Measurements from ENCODE around the gene UQCC5. TPM values are rescaled to one million over a fixed set of nuclear protein-coding genes. Genes with fewer than 3 reads are reported as not detected.

The UQCC5 gene
- total RNA-seq, 1 donor from 2014 or later, result 13.7 TPM

- H3K4me3 Mint-ChIP-seq (ENCODE audit: unreplicated experiment), result no peak overlapping the region
- no peaks in the 10 kb centered on the region for H3K27me3 Mint-ChIP-seq (ENCODE audit: low read depth)
- TF ChIP-seq CTCF (IDR thresholded peaks at IDR 0.05), result no peak
- peaks cover 15% of the 10 kb centered on the region for H3K4me1 Mint-ChIP-seq (ENCODE audit: low read depth)
- peaks cover 3% of the 10 kb centered on the region for H3K9me3 Mint-ChIP-seq (ENCODE audit: low read depth)
- H3K36me3 Mint-ChIP-seq (ENCODE audit: low read depth), result peaks cover 40% of the 10 kb centered on the region
- peak overlapping the region; percentile 43 for H3K27ac Mint-ChIP-seq (ENCODE audit: unreplicated experiment)
- no peak for DNase-seq (ENCODE audit: low spot score)
These were observed 37.9 kb downstream of the UQCC5 start for GRCh38 chr3:52574056-52574965.

Other genes with a start within 250 kb of the UQCC5 start
- gene GLYCTK, start 248.8 kb upstream of the UQCC5 start, total RNA-seq, result 4.8 to 9.8 TPM (median 5.0 TPM) in 3 replicates
- gene DNAH1, start 220.3 kb upstream of the UQCC5 start, total RNA-seq, result 5.0 to 9.4 TPM (median 5.4 TPM) in 3 replicates
- gene BAP1, start 126.6 kb upstream of the UQCC5 start, total RNA-seq, result 82.1 to 85.4 TPM (median 84.3 TPM) in 3 replicates
- 5.1 to 7.1 TPM (median 5.5 TPM) in 3 replicates for gene PHF7, start 125.9 kb upstream of the UQCC5 start, total RNA-seq
- gene SEMA3G, start 91.5 kb upstream of the UQCC5 start, total RNA-seq, result 0.17 TPM in 1 of 3 replicates, not detected in the others
- 3.3 to 13.7 TPM (median 12.7 TPM) in 3 replicates for gene TNNC1, start 82.6 kb upstream of the UQCC5 start, total RNA-seq
- gene NISCH, start 81.0 kb upstream of the UQCC5 start, total RNA-seq, result 97.6 to 121 TPM (median 101 TPM) in 3 replicates
- gene STAB1, start 41.3 kb upstream of the UQCC5 start, total RNA-seq, result not detected in 3 replicates
- 283 to 309 TPM (median 298 TPM) in 3 replicates for gene NT5DC2, start 2.7 kb upstream of the UQCC5 start, total RNA-seq
- 66.1 to 76.0 TPM (median 69.0 TPM) in 3 replicates for gene PBRM1, start 149.3 kb downstream of the UQCC5 start, total RNA-seq
- gene GNL3, start 149.4 kb downstream of the UQCC5 start, total RNA-seq, result 61.5 to 91.9 TPM (median 66.4 TPM) in 3 replicates
- 90.7 to 124 TPM (median 91.2 TPM) in 3 replicates for gene GLT8D1, start 169.2 kb downstream of the UQCC5 start, total RNA-seq
- 106 to 135 TPM (median 110 TPM) in 3 replicates for gene SPCS1, start 169.5 kb downstream of the UQCC5 start, total RNA-seq
- 11.3 to 15.6 TPM (median 11.6 TPM) in 3 replicates for gene NEK4, start 234.3 kb downstream of the UQCC5 start, total RNA-seq
- not detected in 3 replicates for gene ITIH1, start 241.0 kb downstream of the UQCC5 start, total RNA-seq